HepG2 (cell line): ENCODE measurements around the gene RAB6B. TPM values are rescaled to one million over a fixed set of nuclear protein-coding genes. Genes with fewer than 3 reads are reported as not detected.

Experiments used
- AKAP8 ChIP-seq: sonication (generic); formaldehyde crosslinking; IDR thresholded peaks from 2 replicates; pipeline ENCODE4 v1.5.1; 2020; ENCODE audit warnings: mild to moderate bottlenecking, missing genetic modification reagents
- BRCA1 ChIP-seq: sonication (generic); formaldehyde crosslinking; IDR thresholded peaks from 2 replicates; pipeline ENCODE4 v1.4.0; 2020; ENCODE audit warnings: missing genetic modification reagents
- HIVEP1 ChIP-seq: sonication (generic); formaldehyde crosslinking; IDR thresholded peaks from 2 replicates; pipeline ENCODE4 v1.4.0; 2020; ENCODE audit warnings: mild to moderate bottlenecking, missing genetic modification reagents
- KAT8 ChIP-seq: IDR thresholded peaks from 2 replicates; pipeline ENCODE4 v1.6.1; 2016; ENCODE audit warnings: missing genetic modification reagents, missing compliant biosample characterization
- MEIS1 ChIP-seq: sonication (generic); formaldehyde crosslinking; IDR thresholded peaks from 2 replicates; pipeline ENCODE4 v1.9.0; 2021; ENCODE audit warnings: mild to moderate bottlenecking, missing genetic modification reagents, moderate library complexity, borderline replicate concordance
- NFKBIZ ChIP-seq: IDR thresholded peaks from 2 replicates; pipeline ENCODE4 v1.6.1; 2018; ENCODE audit warnings: missing genetic modification reagents, missing compliant biosample characterization
- PTBP1 ChIP-seq: fragments of 200-400 bp; formaldehyde crosslinking; IDR thresholded peaks from 2 replicates; pipeline ENCODE4 v1.6.1; 2018; ENCODE audit warnings: low read length, low read depth; ENCODE audit not compliant: poor library complexity, severe bottlenecking
- SMC3 ChIP-seq: IDR thresholded peaks from 2 replicates; pipeline ENCODE4 v1.6.1; 2011; ENCODE audit warnings: low read length, improper control_type of control experiment
- TOPORS ChIP-seq: sonication (generic); formaldehyde crosslinking; IDR thresholded peaks from 2 replicates; pipeline ENCODE4 v1.8.0; 2023; ENCODE audit warnings: mild to moderate bottlenecking, missing genetic modification reagents
- ZSCAN12 ChIP-seq: sonication (generic); formaldehyde crosslinking; IDR thresholded peaks from 2 replicates; pipeline ENCODE4 v1.9.0; 2021; ENCODE audit warnings: mild to moderate bottlenecking, missing genetic modification reagents
- polyA plus RNA-seq, 8 experiments: library from polyadenylated mRNA; depleted of rRNA in 3 of 8; stranded (reverse) in 7 of 8; unstranded in 1 of 8; fragments of >200 nt; fragmentation: Illumina TruSeq in 4 of 8; extraction: Trizol in 4 of 8; gene quantifications; 2 replicates each; pipeline versions ENCODE4 v1.2.1 to v1.2.3, GENCODE V29; 2011 to 2016; ENCODE audit warnings: low read depth in 4 of 8, missing spikeins in 1 of 8, mixed read lengths in 1 of 8; ENCODE audit not compliant: insufficient read depth in 1 of 8
- total RNA-seq, 5 experiments: library from RNA; depleted of rRNA; stranded (reverse); fragments of >200 nt; fragmentation: Illumina TruSeq; extraction: Trizol; gene quantifications; 2 replicates each; pipeline ENCODE4 v1.2.3, GENCODE V29; 2016; ENCODE audit warnings: low read depth in 1 of 5
- TF ChIP-seq, protein P1 (sequence below): sonication (generic); formaldehyde crosslinking; IDR thresholded peaks from 2 replicates; pipeline ENCODE4 v1.4.0; 2020; ENCODE audit warnings: mild to moderate bottlenecking, missing genetic modification reagents
- TF ChIP-seq, protein P2 (sequence below): sonication (generic); formaldehyde crosslinking; IDR thresholded peaks from 2 replicates; pipeline ENCODE4 v1.4.0; 2020; ENCODE audit warnings: missing genetic modification reagents, borderline replicate concordance
- TF ChIP-seq, protein P3 (sequence below): conservative IDR thresholded peaks from 2 replicates; pipeline ENCODE4 v1.6.1; 2018; ENCODE audit warnings: missing genetic modification reagents
- TF ChIP-seq, protein P4 (sequence below): sonication (generic); formaldehyde crosslinking; IDR thresholded peaks from 2 replicates; pipeline ENCODE4 v1.8.0; 2022; ENCODE audit warnings: mild to moderate bottlenecking, missing genetic modification reagents, moderate library complexity
- TF ChIP-seq, protein P5 (sequence below): sonication (generic); formaldehyde crosslinking; IDR thresholded peaks from 2 replicates; pipeline ENCODE4 v1.4.0; 2020; ENCODE audit warnings: missing genetic modification reagents

The RAB6B gene
- total and polyA plus RNA-seq, 2 of the 13 experiments (the other 11 are each of a cell fraction or from before 2014, with no cell fraction given): 0.16 TPM; not detected in 1

DNA sequence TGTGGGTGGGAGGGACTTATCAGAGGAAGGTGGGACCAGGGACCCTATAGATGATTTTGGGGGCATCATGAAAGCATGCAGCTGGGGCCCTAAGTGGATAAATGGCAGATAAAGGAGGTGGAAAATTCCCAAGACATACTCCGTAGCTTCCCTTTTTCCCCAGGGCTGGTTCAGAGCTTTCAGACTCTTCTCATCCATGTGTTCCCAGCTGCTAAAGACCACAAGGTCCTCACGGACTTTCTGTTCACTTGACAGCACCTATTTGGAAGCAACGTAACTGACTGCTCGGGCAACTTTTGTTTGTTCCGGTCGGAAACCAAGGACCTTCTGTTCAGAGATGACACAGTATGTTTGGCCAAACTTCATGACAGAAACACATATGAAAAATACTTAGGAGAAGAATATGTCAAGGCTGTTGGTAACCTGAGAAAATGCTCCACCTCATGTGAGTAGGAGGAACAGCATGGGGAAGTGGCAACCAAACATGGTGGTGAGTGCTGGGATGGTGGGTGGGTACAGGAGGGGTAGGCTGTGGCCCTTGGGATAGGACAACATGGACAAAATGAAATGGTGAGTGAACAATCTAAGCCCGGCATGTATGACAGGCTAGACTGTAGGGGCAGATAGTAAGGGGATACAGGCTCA, 118.8 kb downstream of the RAB6B start (continued):
- TF ChIP-seq, protein P1, sequence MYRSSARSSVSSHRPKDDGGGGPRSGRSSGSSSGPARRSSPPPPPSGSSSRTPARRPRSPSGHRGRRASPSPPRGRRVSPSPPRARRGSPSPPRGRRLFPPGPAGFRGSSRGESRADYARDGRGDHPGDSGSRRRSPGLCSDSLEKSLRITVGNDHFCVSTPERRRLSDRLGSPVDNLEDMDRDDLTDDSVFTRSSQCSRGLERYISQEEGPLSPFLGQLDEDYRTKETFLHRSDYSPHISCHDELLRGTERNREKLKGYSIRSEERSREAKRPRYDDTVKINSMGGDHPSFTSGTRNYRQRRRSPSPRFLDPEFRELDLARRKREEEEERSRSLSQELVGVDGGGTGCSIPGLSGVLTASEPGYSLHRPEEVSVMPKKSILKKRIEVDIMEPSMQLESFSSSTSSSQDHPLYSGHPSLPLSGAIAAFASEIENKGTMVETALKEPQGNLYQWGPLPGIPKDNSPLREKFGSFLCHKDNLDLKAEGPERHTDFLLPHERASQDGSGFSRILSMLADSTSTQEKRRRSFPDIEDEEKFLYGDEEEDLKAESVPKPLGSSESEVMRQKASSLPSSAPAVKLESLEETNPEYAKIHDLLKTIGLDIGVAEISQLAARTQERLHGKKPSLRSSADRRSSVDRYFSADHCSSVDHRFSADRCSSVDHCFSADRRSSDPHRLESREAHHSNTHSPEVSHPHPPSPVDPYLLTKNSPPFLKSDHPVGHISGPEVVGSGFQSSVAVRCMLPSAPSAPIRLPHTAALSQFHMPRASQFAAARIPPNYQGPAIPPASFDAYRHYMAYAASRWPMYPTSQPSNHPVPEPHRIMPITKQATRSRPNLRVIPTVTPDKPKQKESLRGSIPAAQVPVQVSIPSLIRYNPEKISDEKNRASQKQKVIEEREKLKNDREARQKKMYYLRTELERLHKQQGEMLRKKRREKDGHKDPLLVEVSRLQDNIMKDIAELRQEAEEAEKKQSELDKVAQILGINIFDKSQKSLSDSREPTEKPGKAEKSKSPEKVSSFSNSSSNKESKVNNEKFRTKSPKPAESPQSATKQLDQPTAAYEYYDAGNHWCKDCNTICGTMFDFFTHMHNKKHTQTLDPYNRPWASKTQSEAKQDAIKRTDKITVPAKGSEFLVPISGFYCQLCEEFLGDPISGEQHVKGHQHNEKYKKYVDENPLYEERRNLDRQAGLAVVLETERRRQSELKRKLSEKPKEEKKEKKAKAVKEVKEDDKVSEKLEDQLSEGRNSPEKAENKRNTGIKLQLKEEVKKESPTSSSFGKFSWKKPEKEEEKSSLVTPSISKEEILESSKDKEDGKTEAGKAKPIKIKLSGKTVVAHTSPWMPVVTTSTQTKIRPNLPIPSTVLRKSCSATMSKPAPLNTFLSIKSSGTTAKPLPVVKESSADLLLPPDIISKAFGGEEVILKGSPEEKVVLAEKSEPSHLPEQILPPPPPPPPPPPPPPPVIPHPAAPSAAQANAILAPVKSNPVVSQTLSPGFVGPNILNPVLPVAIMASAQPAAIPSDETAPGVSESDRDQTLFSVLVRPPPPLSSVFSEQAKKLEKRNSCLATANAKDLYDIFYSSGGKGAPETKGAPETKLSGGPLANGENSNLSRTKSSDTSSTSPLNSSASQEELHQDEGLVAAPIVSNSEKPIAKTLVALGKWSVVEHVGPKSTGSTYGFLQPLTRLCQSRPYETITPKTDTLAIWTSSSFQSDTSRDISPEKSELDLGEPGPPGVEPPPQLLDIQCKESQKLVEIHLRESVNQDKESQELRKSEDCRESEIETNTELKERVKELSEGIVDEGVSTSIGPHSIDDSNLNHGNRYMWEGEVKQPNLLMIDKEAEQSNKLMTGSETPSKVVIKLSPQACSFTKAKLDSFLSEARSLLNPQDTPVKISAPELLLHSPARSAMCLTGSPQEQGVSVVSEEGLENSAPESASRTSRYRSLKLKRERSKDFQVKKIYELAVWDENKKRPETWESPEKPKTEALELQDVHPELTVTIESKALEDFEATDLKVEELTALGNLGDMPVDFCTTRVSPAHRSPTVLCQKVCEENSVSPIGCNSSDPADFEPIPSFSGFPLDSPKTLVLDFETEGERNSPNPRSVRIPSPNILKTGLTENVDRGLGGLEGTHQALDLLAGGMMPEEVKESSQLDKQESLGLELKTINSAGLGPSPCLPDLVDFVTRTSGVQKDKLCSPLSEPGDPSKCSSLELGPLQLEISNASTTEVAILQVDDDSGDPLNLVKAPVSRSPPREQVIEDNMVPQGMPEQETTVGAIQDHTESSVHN (CRISPR knock-in tag): no peak
- TF ChIP-seq HIVEP1 (CRISPR knock-in tag) (no peak), KAT8 (no peak), SMC3 (peak; percentile 5; the same call in 1 of the 2 replicates), TOPORS (CRISPR knock-in tag) (no peak), BRCA1 (CRISPR knock-in tag) (no peak), ZSCAN12 (no peak), PTBP1 (no peak), MEIS1 (CRISPR knock-in tag) (no peak), AKAP8 (CRISPR knock-in tag) (no peak), NFKBIZ (CRISPR knock-in tag) (no peak)
- TF ChIP-seq, protein P2, sequence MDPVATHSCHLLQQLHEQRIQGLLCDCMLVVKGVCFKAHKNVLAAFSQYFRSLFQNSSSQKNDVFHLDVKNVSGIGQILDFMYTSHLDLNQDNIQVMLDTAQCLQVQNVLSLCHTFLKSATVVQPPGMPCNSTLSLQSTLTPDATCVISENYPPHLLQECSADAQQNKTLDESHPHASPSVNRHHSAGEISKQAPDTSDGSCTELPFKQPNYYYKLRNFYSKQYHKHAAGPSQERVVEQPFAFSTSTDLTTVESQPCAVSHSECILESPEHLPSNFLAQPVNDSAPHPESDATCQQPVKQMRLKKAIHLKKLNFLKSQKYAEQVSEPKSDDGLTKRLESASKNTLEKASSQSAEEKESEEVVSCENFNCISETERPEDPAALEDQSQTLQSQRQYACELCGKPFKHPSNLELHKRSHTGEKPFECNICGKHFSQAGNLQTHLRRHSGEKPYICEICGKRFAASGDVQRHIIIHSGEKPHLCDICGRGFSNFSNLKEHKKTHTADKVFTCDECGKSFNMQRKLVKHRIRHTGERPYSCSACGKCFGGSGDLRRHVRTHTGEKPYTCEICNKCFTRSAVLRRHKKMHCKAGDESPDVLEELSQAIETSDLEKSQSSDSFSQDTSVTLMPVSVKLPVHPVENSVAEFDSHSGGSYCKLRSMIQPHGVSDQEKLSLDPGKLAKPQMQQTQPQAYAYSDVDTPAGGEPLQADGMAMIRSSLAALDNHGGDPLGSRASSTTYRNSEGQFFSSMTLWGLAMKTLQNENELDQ (CRISPR knock-in tag): no peak
- TF ChIP-seq, protein P3, sequence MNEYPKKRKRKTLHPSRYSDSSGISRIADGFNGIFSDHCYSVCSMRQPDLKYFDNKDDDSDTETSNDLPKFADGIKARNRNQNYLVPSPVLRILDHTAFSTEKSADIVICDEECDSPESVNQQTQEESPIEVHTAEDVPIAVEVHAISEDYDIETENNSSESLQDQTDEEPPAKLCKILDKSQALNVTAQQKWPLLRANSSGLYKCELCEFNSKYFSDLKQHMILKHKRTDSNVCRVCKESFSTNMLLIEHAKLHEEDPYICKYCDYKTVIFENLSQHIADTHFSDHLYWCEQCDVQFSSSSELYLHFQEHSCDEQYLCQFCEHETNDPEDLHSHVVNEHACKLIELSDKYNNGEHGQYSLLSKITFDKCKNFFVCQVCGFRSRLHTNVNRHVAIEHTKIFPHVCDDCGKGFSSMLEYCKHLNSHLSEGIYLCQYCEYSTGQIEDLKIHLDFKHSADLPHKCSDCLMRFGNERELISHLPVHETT (CRISPR knock-in tag): no peak
- TF ChIP-seq, protein P4, sequence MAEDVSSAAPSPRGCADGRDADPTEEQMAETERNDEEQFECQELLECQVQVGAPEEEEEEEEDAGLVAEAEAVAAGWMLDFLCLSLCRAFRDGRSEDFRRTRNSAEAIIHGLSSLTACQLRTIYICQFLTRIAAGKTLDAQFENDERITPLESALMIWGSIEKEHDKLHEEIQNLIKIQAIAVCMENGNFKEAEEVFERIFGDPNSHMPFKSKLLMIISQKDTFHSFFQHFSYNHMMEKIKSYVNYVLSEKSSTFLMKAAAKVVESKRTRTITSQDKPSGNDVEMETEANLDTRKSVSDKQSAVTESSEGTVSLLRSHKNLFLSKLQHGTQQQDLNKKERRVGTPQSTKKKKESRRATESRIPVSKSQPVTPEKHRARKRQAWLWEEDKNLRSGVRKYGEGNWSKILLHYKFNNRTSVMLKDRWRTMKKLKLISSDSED (CRISPR knock-in tag): no peak
- TF ChIP-seq, protein P5, sequence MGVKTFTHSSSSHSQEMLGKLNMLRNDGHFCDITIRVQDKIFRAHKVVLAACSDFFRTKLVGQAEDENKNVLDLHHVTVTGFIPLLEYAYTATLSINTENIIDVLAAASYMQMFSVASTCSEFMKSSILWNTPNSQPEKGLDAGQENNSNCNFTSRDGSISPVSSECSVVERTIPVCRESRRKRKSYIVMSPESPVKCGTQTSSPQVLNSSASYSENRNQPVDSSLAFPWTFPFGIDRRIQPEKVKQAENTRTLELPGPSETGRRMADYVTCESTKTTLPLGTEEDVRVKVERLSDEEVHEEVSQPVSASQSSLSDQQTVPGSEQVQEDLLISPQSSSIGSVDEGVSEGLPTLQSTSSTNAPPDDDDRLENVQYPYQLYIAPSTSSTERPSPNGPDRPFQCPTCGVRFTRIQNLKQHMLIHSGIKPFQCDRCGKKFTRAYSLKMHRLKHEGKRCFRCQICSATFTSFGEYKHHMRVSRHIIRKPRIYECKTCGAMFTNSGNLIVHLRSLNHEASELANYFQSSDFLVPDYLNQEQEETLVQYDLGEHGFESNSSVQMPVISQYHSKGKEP: no peak
